Endothelial cell of umbilical vein (primary cell): Measurements from ENCODE around the gene PGLYRP1. TPM values are rescaled to one million over a fixed set of nuclear protein-coding genes. Genes with fewer than 3 reads are reported as not detected.

Experiments used
- BruUV-seq: library from RNA; stranded (reverse); fragments of 400-500 nt; replicated peaks from 2 replicates; lab custom pipeline; 2021; lab: Mats Ljungman, UMichigan
- CTCF ChIA-PET: fragments of 300-600, 350-600 bp; sonication (Branson Sonifier 250); formaldehyde crosslinking; loops from one replicate; lab custom pipeline; 2021; ENCODE audit warnings: antibody characterized with exemption, inconsistent platforms; lab: Charles Lee
- POLR2A ChIA-PET: fragments of 300-600, 350-600 bp; sonication (Branson Sonifier 250); formaldehyde crosslinking; loops from one replicate; lab custom pipeline; 2021; ENCODE audit warnings: antibody characterized with exemption, inconsistent platforms; lab: Charles Lee
- DNase-seq: peaks from one replicate; pipeline ENCODE4 v3.0.0-alpha.2; 2011; ENCODE audit warnings: low read depth, low spot score
- FAIRE-seq: peaks from 2 replicates; lab custom pipeline; 2011; peaks lifted over from hg19 to GRCh38; lab: Jason Lieb, UNC
- H2AFZ ChIP-seq: 2 replicates; pipeline ENCODE4 v1.6.0; 2012; ENCODE audit warnings: low read depth, low read length, control low read depth, inconsistent platforms
- H3K27ac ChIP-seq: 2 replicates; pipeline ENCODE4 v1.5.1; 2011; ENCODE audit warnings: low read depth, mild to moderate bottlenecking, control low read depth, low read length, moderate library complexity; ENCODE audit not compliant: insufficient read depth
- H3K27me3 ChIP-seq, 2 experiments: 2 replicates each; pipeline versions ENCODE4 v1.6.0 to v1.6.1; 2011; ENCODE audit warnings: low read length in 2 of 2, mixed read lengths in 1 of 2; ENCODE audit not compliant: control insufficient read depth in 2 of 2, insufficient read depth in 2 of 2
- H3K36me3 ChIP-seq, 2 experiments: 2 replicates in 1 of 2; 3 replicates in 1 of 2; pipeline ENCODE4 v1.5.1; 2011; ENCODE audit warnings: low read length in 2 of 2, mild to moderate bottlenecking in 1 of 2, moderate library complexity in 1 of 2; ENCODE audit not compliant: control insufficient read depth in 2 of 2, insufficient read depth in 2 of 2; ENCODE audit errors: extremely low read depth in 1 of 2
- H3K4me1 ChIP-seq: 3 replicates; pipeline ENCODE4 v1.5.1; 2011; ENCODE audit warnings: mild to moderate bottlenecking, low read length; ENCODE audit not compliant: control insufficient read depth, insufficient read depth; ENCODE audit errors: extremely low read depth
- H3K4me2 ChIP-seq: 2 replicates; pipeline ENCODE4 v1.6.1; 2011; ENCODE audit warnings: low read length, control low read depth, mixed read lengths; ENCODE audit not compliant: insufficient read depth
- H3K4me3 ChIP-seq, 3 experiments: fragments of 200-600 bp in 1 of 3; sonication (generic), shearing (Covaris generic) in 1 of 3; replicated peaks in 1 of 3; 2 replicates each; pipeline ENCODE4 v1.5.1; 2011 to 2016; ENCODE audit warnings: control low read depth in 3 of 3, low read length in 3 of 3, mild to moderate bottlenecking in 2 of 3, inconsistent platforms in 1 of 3, low read depth in 1 of 3, moderate library complexity in 1 of 3; ENCODE audit not compliant: insufficient read depth in 1 of 3
- H3K79me2 ChIP-seq: 2 replicates; pipeline ENCODE4 v1.6.0; 2012; ENCODE audit warnings: low read length, inconsistent platforms; ENCODE audit not compliant: control insufficient read depth, insufficient read depth
- H3K9ac ChIP-seq: replicated peaks from 2 replicates; pipeline ENCODE3; 2011; ENCODE audit warnings: low read length, control low read depth; ENCODE audit not compliant: insufficient read depth; ENCODE audit errors: extremely low read depth
- H3K9me1 ChIP-seq: replicated peaks from 3 replicates; pipeline ENCODE4 v1.6.0; 2011; ENCODE audit warnings: mild to moderate bottlenecking, low read length; ENCODE audit not compliant: control insufficient read depth, insufficient read depth; ENCODE audit errors: extremely low read depth
- H3K9me3 ChIP-seq: replicated peaks from 2 replicates; pipeline ENCODE4 v1.5.1; 2012; ENCODE audit warnings: low read length, inconsistent platforms; ENCODE audit not compliant: control insufficient read depth, insufficient read depth
- H4K20me1 ChIP-seq: replicated peaks from 2 replicates; pipeline ENCODE3; 2011; ENCODE audit warnings: mild to moderate bottlenecking, low read length; ENCODE audit not compliant: control insufficient read depth, insufficient read depth; ENCODE audit errors: extremely low read depth
- CTCF ChIP-seq, 2 donors: IDR thresholded peaks; 1 replicate in 1 of 2; 2 replicates in 1 of 2; pipeline ENCODE4 v1.5.1; 2011; ENCODE audit warnings: low read length in 2 of 2, mild to moderate bottlenecking in 2 of 2, moderate library complexity in 2 of 2, control low read depth in 1 of 2, inconsistent platforms in 1 of 2, low read depth in 1 of 2; ENCODE audit not compliant: insufficient read depth in 1 of 2; ENCODE audit errors: extremely low read depth in 1 of 2
- EZH2 ChIP-seq: IDR thresholded peaks from 2 replicates; pipeline ENCODE4 v1.6.1; 2012; ENCODE audit warnings: borderline replicate concordance, low read depth, mild to moderate bottlenecking, moderate library complexity, low read length, inconsistent platforms; ENCODE audit not compliant: severe bottlenecking
- FOS ChIP-seq: IDR thresholded peaks from 2 replicates; pipeline ENCODE4 v1.6.1; 2011; ENCODE audit warnings: mild to moderate bottlenecking, low read length, moderate library complexity, borderline replicate concordance; ENCODE audit not compliant: insufficient read depth
- GATA2 ChIP-seq: IDR thresholded peaks from 2 replicates; pipeline ENCODE4 v1.7.0; 2011; ENCODE audit warnings: low read depth, mild to moderate bottlenecking, moderate library complexity, mixed read lengths, low read length; ENCODE audit not compliant: insufficient read length, insufficient read depth
- JUN ChIP-seq: IDR thresholded peaks from 2 replicates; pipeline ENCODE4 v1.6.1; 2011; ENCODE audit warnings: borderline replicate concordance, low read depth; ENCODE audit not compliant: insufficient read length, insufficient read depth
- MAX ChIP-seq: IDR thresholded peaks from 2 replicates; pipeline ENCODE4 v1.6.1; 2011; ENCODE audit not compliant: insufficient read depth, insufficient read length
- MYC ChIP-seq: IDR thresholded peaks from one replicate; pipeline ENCODE4 v1.6.1; 2011; ENCODE audit warnings: mild to moderate bottlenecking, low read depth, low read length
- POLR2A ChIP-seq: IDR thresholded peaks from 2 replicates; pipeline ENCODE4 v1.6.1; 2012; ENCODE audit warnings: low read depth, mild to moderate bottlenecking, control low read depth, low read length
- POLR2AphosphoS5 ChIP-seq: IDR thresholded peaks from 2 replicates; pipeline ENCODE4 v1.6.1; 2012; ENCODE audit warnings: low read depth, mild to moderate bottlenecking, control low read depth, low read length, moderate library complexity; ENCODE audit not compliant: insufficient read depth
- dilution Hi-C: fragments of 300-500 bp; cut with MboI; formaldehyde crosslinking; loops from one replicate; pipeline ENCODE4 v1.15.0; 2019; ENCODE audit warnings: low sequenced_read_pairs; ENCODE audit not compliant: extremely low pct_ligation_motif_present
- intact Hi-C: fragments of 100-400 bp; cut with micrococcal nuclease; formaldehyde crosslinking; loops from one replicate; pipeline ENCODE4 v1.10.0; 2022
- polyA plus RNA-seq, 4 experiments: library from polyadenylated mRNA; depleted of rRNA in 3 of 4; stranded (reverse) in 3 of 4; unstranded in 1 of 4; fragments of >200 nt; gene quantifications; 2 replicates each; pipeline versions ENCODE4 v1.2.1 to v1.2.3, GENCODE V29; 2011 to 2012; ENCODE audit warnings: missing spikeins in 1 of 4
- total RNA-seq: library from RNA; stranded (reverse); gene quantifications from 2 replicates; pipeline ENCODE4 v1.2.3, GENCODE V29; 2021

PGLYRP1 gene
- total and polyA plus RNA-seq, 2 donors (not counting 3 experiments of a cell fraction or from before 2014, with no cell fraction given): not detected

- peaks cover 5% of the 10 kb centered on the region for H3K4me1 ChIP-seq
- no peaks in the 10 kb centered on the region for H3K79me2 ChIP-seq
- H3K36me3 ChIP-seq: no peaks in the 10 kb centered on the region
- no peak overlapping the region for H3K4me2 ChIP-seq
- H4K20me1 ChIP-seq: no peaks in the 10 kb centered on the region
- no peak for DNase-seq
- no TSS peak for BruUV-seq
- H3K27me3 ChIP-seq: peaks cover 2 to 5% of the 10 kb centered on the region in 2 experiments
- no peak for TF ChIP-seq JUN
- TF ChIP-seq MYC: no peak
- TF ChIP-seq GATA2: no peak
- TF ChIP-seq FOS: no peak
- no peak for TF ChIP-seq MAX
- TF ChIP-seq CTCF (IDR thresholded peaks at IDR 0.05; ENCODE audit: extremely low read depth in 1 of 2, insufficient read depth in 1 of 2, low read depth in 1 of 2, low read length in 2 of 2): no peak
- no peak for TF ChIP-seq POLR2AphosphoS5
- TF ChIP-seq EZH2: no peak
- no peak for TF ChIP-seq POLR2A
- POLR2A ChIA-PET: no interaction called here
- H3K4me3 ChIP-seq: no peak overlapping the region
- FAIRE-seq: no peak
- dilution Hi-C loops (no loop called here), intact Hi-C loops (no loop called here)
- no peaks in the 10 kb centered on the region for H3K9me3 ChIP-seq
- H3K9ac ChIP-seq: no peak overlapping the region
- H2AFZ ChIP-seq: no peak overlapping the region
- no peak overlapping the region for H3K27ac ChIP-seq
- CTCF ChIA-PET: interaction anchor here (1.1 to 12.1 kb wide), 2 partner anchors 8 to 56 kb away, joined by 3 to 460 read pairs; no protein-coding TSS in a partner anchor
- H3K9me1 ChIP-seq: no peaks in the 10 kb centered on the region
Observed at GRCh38 chr19:46023311-46023779, 492 bp upstream of the PGLYRP1 start.
